Peyer's patch (tissue), 4 donors: ENCODE data around the gene STYXL1.

ENCODE experiments used
- CTCF ChIP-seq, 6 experiments: fragments of 450-650 bp in 4 of 6; fragments of 200-600 bp in 2 of 6; sonication (generic) in 1 of 6; IDR thresholded peaks; one replicate each; pipeline ENCODE4 v1.5.1; 2017 to 2019; ENCODE audit warnings: antibody characterized with exemption in 6 of 6, mild to moderate bottlenecking in 3 of 6, moderate library complexity in 1 of 6
- POLR2A ChIP-seq, 2 donors: fragments of 450-650 bp; IDR thresholded peaks; one replicate each; pipeline ENCODE4 v1.5.1; 2017; ENCODE audit warnings: antibody characterized with exemption in 2 of 2, mild to moderate bottlenecking in 2 of 2, moderate library complexity in 2 of 2

- TF ChIP-seq CTCF (IDR thresholded peaks at IDR 0.05) (peak; percentile 73 to 95 (median 84)), POLR2A (IDR thresholded peaks at IDR 0.05) (no peak)
Observed at GRCh38 chr7:76020031-76020714, 27.6 kb downstream of the STYXL1 start.
